Keratinocyte (primary cell): Measurements from ENCODE around the gene HHIP.

Source experiments
- EZH2 ChIP-seq: IDR thresholded peaks from one replicate; pipeline ENCODE4 v1.6.1; 2012; ENCODE audit warnings: inconsistent platforms, mild to moderate bottlenecking, low read length, moderate library complexity
- TF ChIP-seq, protein P1 (sequence below), 3 experiments: IDR thresholded peaks in 1 of 3; conservative IDR thresholded peaks in 1 of 3; optimal IDR thresholded peaks in 1 of 3; 2 replicates in 2 of 3; 3 replicates in 1 of 3; pipeline versions ENCODE3 to v1.5.1; 2011; ENCODE audit warnings: low read length in 3 of 3, mild to moderate bottlenecking in 3 of 3, moderate library complexity in 2 of 3, control low read depth in 1 of 3, inconsistent platforms in 1 of 3; ENCODE audit not compliant: insufficient read depth in 2 of 3; ENCODE audit errors: extremely low read depth in 1 of 3

DNA sequence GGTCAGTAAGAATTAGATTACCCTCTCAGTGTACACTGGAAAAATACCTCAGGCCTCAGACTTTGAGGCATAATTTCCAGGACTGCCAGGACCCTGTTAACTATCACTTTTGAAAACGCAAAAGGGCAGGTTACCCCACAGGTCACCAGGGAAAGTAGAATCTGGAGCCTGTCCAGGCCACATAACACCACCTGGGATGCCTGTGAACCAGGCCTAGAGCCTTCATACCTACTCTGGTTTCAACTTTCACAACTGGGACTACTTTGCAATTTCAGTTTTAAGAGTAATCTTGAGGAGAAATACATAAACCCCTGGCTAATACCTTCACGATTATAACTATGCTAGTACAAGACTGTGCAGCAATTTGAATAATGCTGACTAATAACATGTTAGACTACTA, 132.4 kb downstream of the HHIP start:
- TF ChIP-seq, protein P1, sequence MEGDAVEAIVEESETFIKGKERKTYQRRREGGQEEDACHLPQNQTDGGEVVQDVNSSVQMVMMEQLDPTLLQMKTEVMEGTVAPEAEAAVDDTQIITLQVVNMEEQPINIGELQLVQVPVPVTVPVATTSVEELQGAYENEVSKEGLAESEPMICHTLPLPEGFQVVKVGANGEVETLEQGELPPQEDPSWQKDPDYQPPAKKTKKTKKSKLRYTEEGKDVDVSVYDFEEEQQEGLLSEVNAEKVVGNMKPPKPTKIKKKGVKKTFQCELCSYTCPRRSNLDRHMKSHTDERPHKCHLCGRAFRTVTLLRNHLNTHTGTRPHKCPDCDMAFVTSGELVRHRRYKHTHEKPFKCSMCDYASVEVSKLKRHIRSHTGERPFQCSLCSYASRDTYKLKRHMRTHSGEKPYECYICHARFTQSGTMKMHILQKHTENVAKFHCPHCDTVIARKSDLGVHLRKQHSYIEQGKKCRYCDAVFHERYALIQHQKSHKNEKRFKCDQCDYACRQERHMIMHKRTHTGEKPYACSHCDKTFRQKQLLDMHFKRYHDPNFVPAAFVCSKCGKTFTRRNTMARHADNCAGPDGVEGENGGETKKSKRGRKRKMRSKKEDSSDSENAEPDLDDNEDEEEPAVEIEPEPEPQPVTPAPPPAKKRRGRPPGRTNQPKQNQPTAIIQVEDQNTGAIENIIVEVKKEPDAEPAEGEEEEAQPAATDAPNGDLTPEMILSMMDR (optimal IDR thresholded peaks at IDR 0.05 in 1 of 3, IDR thresholded peaks at IDR 0.05 in 1 of 3, conservative IDR thresholded peaks at IDR 0.05 in 1 of 3; ENCODE audit: extremely low read depth in 1 of 3, insufficient read depth in 2 of 3, low read length in 3 of 3), result no peak
- no peak for TF ChIP-seq EZH2
